HG02970 (cell line): ENCODE data around the gene TAGLN2.
A peak's percentile ranks its signal among the peaks of the same experiment; 100 is the strongest.

Source experiments
- ATAC-seq: cut with Tn5 transposase; IDR thresholded peaks from one replicate; pipeline ENCODE4 v1.9.1; 2021; ENCODE audit warnings: mild to moderate bottlenecking, moderate library complexity, moderate number of reproducible peaks; ENCODE audit not compliant: unreplicated experiment, low FRiP score

Gene TAGLN2

GRCh38 chr1:159923203-159924024, 1.9 kb downstream of the TAGLN2 start:
- ATAC-seq, result peak; percentile 32

- ATAC-seq, result no peak
These were observed 2.6 kb downstream of the TAGLN2 start for GRCh38 chr1:159922511-159923202.

- ATAC-seq, result no peak
These were observed 3.4 kb downstream of the TAGLN2 start for GRCh38 chr1:159921700-159922504.

GRCh38 chr1:159921251-159921650, 4.1 kb downstream of the TAGLN2 start:
- ATAC-seq, result no peak

- ATAC-seq, result no peak
These were observed 4.7 kb downstream of the TAGLN2 start for GRCh38 chr1:159920651-159921050.

GRCh38 chr1:159920202-159920601, 5.1 kb downstream of the TAGLN2 start:
- no peak for ATAC-seq

- no peak for ATAC-seq
These were observed 6.0 kb downstream of the TAGLN2 start for GRCh38 chr1:159919236-159919865.

GRCh38 chr1:159918352-159919200, 6.7 kb downstream of the TAGLN2 start:
- ATAC-seq, result no peak

GRCh38 chr1:159917533-159918351, 7.6 kb downstream of the TAGLN2 start:
- ATAC-seq, result no peak

GRCh38 chr1:159916242-159917051, 8.9 kb downstream of the TAGLN2 start:
- ATAC-seq, result no peak

GRCh38 chr1:159915571-159916241, 9.6 kb downstream of the TAGLN2 start:
- ATAC-seq, result no peak

- no peak for ATAC-seq
These were observed 10.9 kb downstream of the TAGLN2 start for GRCh38 chr1:159914252-159915018.

- no peak for ATAC-seq
These were observed 11.7 kb downstream of the TAGLN2 start for GRCh38 chr1:159913451-159914192.

GRCh38 chr1:159911326-159912070, 13.8 kb downstream of the TAGLN2 start:
- ATAC-seq, result no peak
